GM18519 (cell line): ENCODE results near the gene NOSTRIN.
"Not testable (repeated sequence)": the region's sequence is repeated elsewhere in the genome, so short reads cannot be mapped to it uniquely, and the experiment has no call there.

Source experiments
- ATAC-seq: cut with Tn5 transposase; IDR thresholded peaks from one replicate; pipeline ENCODE4 v1.9.1; 2021; ENCODE audit warnings: mild to moderate bottlenecking, moderate library complexity; ENCODE audit not compliant: unreplicated experiment, low FRiP score

Gene NOSTRIN

GRCh38 chr2:168867164-168867563 lies 64.7 kb downstream of the NOSTRIN start:
- not testable (repeated sequence) for ATAC-seq

- ATAC-seq: not testable (repeated sequence)
Observed at GRCh38 chr2:168870369-168870768, 67.9 kb downstream of the NOSTRIN start.

GRCh38 chr2:168870824-168871223 lies 68.4 kb downstream of the NOSTRIN start:
- ATAC-seq: not testable (repeated sequence)

GRCh38 chr2:168874368-168875054 lies 72.1 kb downstream of the NOSTRIN start:
- no peak for ATAC-seq

GRCh38 chr2:168882163-168882562 lies 79.7 kb downstream of the NOSTRIN start:
- ATAC-seq: not testable (repeated sequence)

GRCh38 chr2:168884975-168885374 lies 82.5 kb downstream of the NOSTRIN start:
- ATAC-seq: no peak

- ATAC-seq: no peak
Observed at GRCh38 chr2:168889635-168890005, 87.2 kb downstream of the NOSTRIN start.

- peak; percentile 100 for ATAC-seq
Observed at GRCh38 chr2:168890006-168890782, 87.8 kb downstream of the NOSTRIN start, which contains the start of gene SPC25. Gene SPC25, minus strand, starts transcription at chr2:168890430. Its CDS starts 911 bp downstream, at chr2:168889519.

- ATAC-seq: no peak
Observed at GRCh38 chr2:168892327-168892726, 89.9 kb downstream of the NOSTRIN start.

GRCh38 chr2:168894101-168894500 lies 91.7 kb downstream of the NOSTRIN start:
- no peak for ATAC-seq

- ATAC-seq: no peak
Observed at GRCh38 chr2:168894720-168895119, 92.3 kb downstream of the NOSTRIN start.

GRCh38 chr2:168895771-168896170 lies 93.3 kb downstream of the NOSTRIN start:
- no peak for ATAC-seq

- ATAC-seq: no peak
Observed at GRCh38 chr2:168896783-168897182, 94.3 kb downstream of the NOSTRIN start.

GRCh38 chr2:168897449-168897848 lies 95.0 kb downstream of the NOSTRIN start:
- no peak for ATAC-seq

- ATAC-seq: no peak
Observed at GRCh38 chr2:168901003-168901402, 98.6 kb downstream of the NOSTRIN start, which contains the start of gene G6PC2. Gene G6PC2, plus strand, starts transcription at chr2:168901291. Its CDS starts 41 bp downstream, at chr2:168901332.

GRCh38 chr2:168903888-168904287 lies 101.5 kb downstream of the NOSTRIN start:
- no peak for ATAC-seq

GRCh38 chr2:168904358-168904757 lies 101.9 kb downstream of the NOSTRIN start:
- no peak for ATAC-seq

GRCh38 chr2:168907940-168908662 lies 105.7 kb downstream of the NOSTRIN start:
- no peak for ATAC-seq

- ATAC-seq: no peak
Observed at GRCh38 chr2:168910330-168910729, 107.9 kb downstream of the NOSTRIN start.

GRCh38 chr2:168912466-168912865 lies 110.0 kb downstream of the NOSTRIN start:
- ATAC-seq: no peak

GRCh38 chr2:168912901-168913369 lies 110.5 kb downstream of the NOSTRIN start:
- no peak for ATAC-seq
